H1 (cell line): ENCODE measurements around the gene PATJ. TPM values are rescaled to one million over a fixed set of nuclear protein-coding genes. Genes with fewer than 3 reads are reported as not detected.
A peak's percentile ranks its signal among the peaks of the same experiment; 100 is the strongest.

Experiments used
- BCL11A ChIP-seq, 2 experiments: IDR thresholded peaks; one replicate each; pipeline ENCODE4 v1.6.1; 2011; ENCODE audit warnings: low read depth in 2 of 2, low read length in 2 of 2, mild to moderate bottlenecking in 2 of 2
- CEBPB ChIP-seq: IDR thresholded peaks from 2 replicates; pipeline ENCODE4 v1.6.1; 2012; ENCODE audit warnings: low read depth, low read length
- CHD2 ChIP-seq: IDR thresholded peaks from 2 replicates; pipeline ENCODE4 v1.6.1; 2012; ENCODE audit warnings: low read length, improper control_type of control experiment
- E2F6 ChIP-seq: IDR thresholded peaks from 2 replicates; pipeline ENCODE4 v1.6.1; 2012; ENCODE audit warnings: inconsistent platforms
- EP300 ChIP-seq, 2 experiments: IDR thresholded peaks; 1 replicate in 1 of 2; 2 replicates in 1 of 2; pipeline ENCODE4 v1.6.1; 2011 to 2012; ENCODE audit warnings: low read depth in 2 of 2, low read length in 2 of 2, mild to moderate bottlenecking in 2 of 2, borderline replicate concordance in 1 of 2, inconsistent platforms in 1 of 2, moderate library complexity in 1 of 2
- JUN ChIP-seq: IDR thresholded peaks from 2 replicates; pipeline ENCODE4 v1.6.1; 2011; ENCODE audit warnings: low read depth, mild to moderate bottlenecking, improper control_type of control experiment, low read length
- KDM1A ChIP-seq: fragments of 200-600, 300-600 bp; sonication (generic); IDR thresholded peaks from 2 replicates; pipeline ENCODE4 v1.7.1; 2016; ENCODE audit warnings: mild to moderate bottlenecking, low read length, borderline replicate concordance
- RNF2 ChIP-seq: fragments of 200-900, 300-1000 bp; sonication (generic); IDR thresholded peaks from 2 replicates; pipeline ENCODE4 v1.7.1; 2016; ENCODE audit warnings: borderline replicate concordance, low read depth, mild to moderate bottlenecking, antibody characterized with exemption, low read length; ENCODE audit not compliant: poor library complexity, severe bottlenecking; ENCODE audit errors: missing control alignments
- SAP30 ChIP-seq: fragments of 300-600 bp; sonication (generic); IDR thresholded peaks from 2 replicates; pipeline ENCODE4 v1.7.1; 2012; ENCODE audit warnings: low read length, moderate library complexity, mild to moderate bottlenecking, inconsistent platforms; ENCODE audit not compliant: insufficient read depth, insufficient replicate concordance
- SIN3A ChIP-seq, 2 experiments: IDR thresholded peaks in 1 of 2; conservative IDR thresholded peaks in 1 of 2; 2 replicates each; pipeline ENCODE4 v1.6.1; 2011 to 2012; ENCODE audit warnings: low read length in 2 of 2, improper control_type of control experiment in 1 of 2, low read depth in 1 of 2, mild to moderate bottlenecking in 1 of 2
- SIRT6 ChIP-seq: IDR thresholded peaks from one replicate; pipeline ENCODE4 v1.7.1; 2012; ENCODE audit warnings: low read length, inconsistent platforms
- SP2 ChIP-seq: IDR thresholded peaks from 2 replicates; pipeline ENCODE4 v1.6.1; 2012; ENCODE audit warnings: mild to moderate bottlenecking, low read length, inconsistent platforms
- SRF ChIP-seq: IDR thresholded peaks from 2 replicates; pipeline ENCODE4 v1.6.1; 2011; ENCODE audit warnings: mild to moderate bottlenecking, low read depth, low read length, moderate library complexity
- TAF1 ChIP-seq: IDR thresholded peaks from 2 replicates; pipeline ENCODE4 v1.6.1; 2011; ENCODE audit warnings: mild to moderate bottlenecking, low read depth, low read length
- TBP ChIP-seq: IDR thresholded peaks from 2 replicates; pipeline ENCODE4 v1.6.1; 2011; ENCODE audit warnings: low read depth, low read length, improper control_type of control experiment
- TCF12 ChIP-seq: IDR thresholded peaks from 2 replicates; pipeline ENCODE4 v1.6.1; 2011; ENCODE audit warnings: low read depth, mild to moderate bottlenecking, low read length
- polyA plus RNA-seq, 7 experiments: library from polyadenylated mRNA; depleted of rRNA in 3 of 7; stranded (reverse) in 5 of 7; unstranded in 2 of 7; fragments of >200 nt in 5 of 7; fragments of 200-250 nt in 2 of 7; gene quantifications; 1 replicate in 5 of 7; 2 replicates in 1 of 7; 4 replicates in 1 of 7; pipeline versions ENCODE4 v1.2.1 to v1.2.3, GENCODE V29; 2011 to 2013; ENCODE audit warnings: missing spikeins in 2 of 7, mixed read lengths in 2 of 7
- total RNA-seq: library from RNA; stranded (reverse); fragmentation: NEBNext Ultra II Directional; extraction: Animal tissue kit (Norgen Biotek cat#: 25700); gene quantifications from 2 replicates; pipeline ENCODE4 v1.2.1, GENCODE V29; 2021
- TF ChIP-seq, protein P1 (sequence below), 3 experiments: IDR thresholded peaks; 1 replicate in 2 of 3; 2 replicates in 1 of 3; pipeline versions ENCODE4 v1.5.1 to v1.6.1; 2011; ENCODE audit warnings: low read length in 3 of 3, mild to moderate bottlenecking in 3 of 3, inconsistent platforms in 2 of 3, low read depth in 1 of 3, moderate library complexity in 1 of 3; ENCODE audit not compliant: insufficient read depth in 1 of 3; ENCODE audit errors: control extremely low read depth in 1 of 3
- TF ChIP-seq, protein P2 (sequence below): IDR thresholded peaks from 2 replicates; pipeline ENCODE4 v1.6.1; 2012; ENCODE audit warnings: low read length, inconsistent platforms

The PATJ gene
- total and polyA plus RNA-seq, 2 of the 8 experiments (the other 6 are each of a cell fraction or from before 2014, with no cell fraction given): 8.2 to 55.6 TPM

DNA sequence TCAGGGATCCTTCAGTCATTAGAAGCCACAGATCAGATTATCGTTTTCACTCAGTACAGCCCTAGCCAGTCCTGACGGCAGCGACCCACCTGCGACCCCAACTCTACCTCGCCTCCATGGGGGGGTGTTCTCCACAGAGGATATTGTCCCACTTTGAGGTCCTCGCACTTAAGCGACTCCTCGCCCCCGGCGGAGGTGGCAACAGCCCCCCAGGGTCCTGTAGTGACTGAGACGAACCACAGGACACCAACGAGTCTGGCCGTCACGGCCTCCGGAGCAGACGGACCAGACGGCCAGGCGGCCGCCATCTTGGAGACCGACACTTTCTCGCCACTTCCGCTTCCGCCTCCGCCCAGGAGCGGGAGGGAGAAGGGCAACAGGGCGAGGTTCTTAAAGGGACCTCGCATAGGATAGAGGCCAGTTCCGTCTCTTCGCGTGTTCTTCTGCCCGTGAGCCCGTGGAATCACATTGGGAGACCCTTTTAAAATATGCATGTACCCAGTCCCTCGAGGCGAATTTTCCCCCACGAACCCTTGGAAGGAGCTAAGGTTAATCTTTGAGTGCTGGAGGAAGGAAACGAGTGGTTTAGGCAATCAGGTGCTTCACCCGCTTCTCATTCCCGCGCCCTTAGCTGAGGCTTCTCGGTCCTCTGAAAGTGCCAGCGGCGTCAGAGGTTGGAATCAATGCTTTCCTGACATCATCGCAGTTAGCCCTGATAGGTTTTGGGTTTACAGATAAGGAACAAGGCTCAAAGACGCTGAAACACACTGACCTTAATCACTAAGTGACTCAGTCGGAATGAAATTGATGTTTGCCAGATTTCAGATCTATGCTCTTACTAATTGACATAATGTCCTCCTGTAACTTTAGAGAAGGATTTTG is 17.2 kb upstream of the PATJ start, which contains the start of gene TM2D1 (continued):
- TF ChIP-seq, protein P1, sequence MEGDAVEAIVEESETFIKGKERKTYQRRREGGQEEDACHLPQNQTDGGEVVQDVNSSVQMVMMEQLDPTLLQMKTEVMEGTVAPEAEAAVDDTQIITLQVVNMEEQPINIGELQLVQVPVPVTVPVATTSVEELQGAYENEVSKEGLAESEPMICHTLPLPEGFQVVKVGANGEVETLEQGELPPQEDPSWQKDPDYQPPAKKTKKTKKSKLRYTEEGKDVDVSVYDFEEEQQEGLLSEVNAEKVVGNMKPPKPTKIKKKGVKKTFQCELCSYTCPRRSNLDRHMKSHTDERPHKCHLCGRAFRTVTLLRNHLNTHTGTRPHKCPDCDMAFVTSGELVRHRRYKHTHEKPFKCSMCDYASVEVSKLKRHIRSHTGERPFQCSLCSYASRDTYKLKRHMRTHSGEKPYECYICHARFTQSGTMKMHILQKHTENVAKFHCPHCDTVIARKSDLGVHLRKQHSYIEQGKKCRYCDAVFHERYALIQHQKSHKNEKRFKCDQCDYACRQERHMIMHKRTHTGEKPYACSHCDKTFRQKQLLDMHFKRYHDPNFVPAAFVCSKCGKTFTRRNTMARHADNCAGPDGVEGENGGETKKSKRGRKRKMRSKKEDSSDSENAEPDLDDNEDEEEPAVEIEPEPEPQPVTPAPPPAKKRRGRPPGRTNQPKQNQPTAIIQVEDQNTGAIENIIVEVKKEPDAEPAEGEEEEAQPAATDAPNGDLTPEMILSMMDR (IDR thresholded peaks at IDR 0.05; ENCODE audit: control extremely low read depth in 1 of 3, insufficient read depth in 1 of 3, low read depth in 1 of 3, low read length in 3 of 3): no peak
- TF ChIP-seq TCF12 (no peak), KDM1A (0 out of 2 replicates have a peak, but pooled peaks have one; percentile 46), TBP (peak; percentile 92), CHD2 (no peak), BCL11A (IDR thresholded peaks at IDR 0.05; ENCODE audit: low read depth in 2 of 2, low read length in 2 of 2) (no peak), SIRT6 (no peak), SAP30 (no peak), SP2 (peak; percentile 15; the same call in 1 of the 2 replicates), E2F6 (peak; percentile 73), EP300 (IDR thresholded peaks at IDR 0.05; ENCODE audit: borderline replicate concordance in 1 of 2, low read depth in 2 of 2, low read length in 2 of 2) (no peak), SIN3A (conservative IDR thresholded peaks at IDR 0.05 in 1 of 2, IDR thresholded peaks at IDR 0.05 in 1 of 2; ENCODE audit: low read depth in 1 of 2, low read length in 2 of 2) (peak; percentile 47 to 89; a peak in 2 of 4 replicates), RNF2 (no peak), CEBPB (no peak), JUN (no peak), TAF1 (peak; percentile 98), SRF (no peak)
- TF ChIP-seq, protein P2, sequence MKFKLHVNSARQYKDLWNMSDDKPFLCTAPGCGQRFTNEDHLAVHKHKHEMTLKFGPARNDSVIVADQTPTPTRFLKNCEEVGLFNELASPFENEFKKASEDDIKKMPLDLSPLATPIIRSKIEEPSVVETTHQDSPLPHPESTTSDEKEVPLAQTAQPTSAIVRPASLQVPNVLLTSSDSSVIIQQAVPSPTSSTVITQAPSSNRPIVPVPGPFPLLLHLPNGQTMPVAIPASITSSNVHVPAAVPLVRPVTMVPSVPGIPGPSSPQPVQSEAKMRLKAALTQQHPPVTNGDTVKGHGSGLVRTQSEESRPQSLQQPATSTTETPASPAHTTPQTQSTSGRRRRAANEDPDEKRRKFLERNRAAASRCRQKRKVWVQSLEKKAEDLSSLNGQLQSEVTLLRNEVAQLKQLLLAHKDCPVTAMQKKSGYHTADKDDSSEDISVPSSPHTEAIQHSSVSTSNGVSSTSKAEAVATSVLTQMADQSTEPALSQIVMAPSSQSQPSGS: peak; percentile 88; the same call in 1 of the 2 replicates
